ENCODE measurements around the gene GGT6. TPM values are rescaled to one million over a fixed set of nuclear protein-coding genes. Genes with fewer than 3 reads are reported as not detected.

GGT6 gene
- total RNA-seq, 1 donor from 2014 or later, result 6.6 TPM

- no peak for TF ChIP-seq CTCF (IDR thresholded peaks at IDR 0.05; ENCODE audit: insufficient read depth, low read length, severe bottlenecking)
- FAIRE-seq, result no peak
Observed at GRCh38 chr17:4573115-4573514, 12.7 kb upstream of the GGT6 start.

DNA sequence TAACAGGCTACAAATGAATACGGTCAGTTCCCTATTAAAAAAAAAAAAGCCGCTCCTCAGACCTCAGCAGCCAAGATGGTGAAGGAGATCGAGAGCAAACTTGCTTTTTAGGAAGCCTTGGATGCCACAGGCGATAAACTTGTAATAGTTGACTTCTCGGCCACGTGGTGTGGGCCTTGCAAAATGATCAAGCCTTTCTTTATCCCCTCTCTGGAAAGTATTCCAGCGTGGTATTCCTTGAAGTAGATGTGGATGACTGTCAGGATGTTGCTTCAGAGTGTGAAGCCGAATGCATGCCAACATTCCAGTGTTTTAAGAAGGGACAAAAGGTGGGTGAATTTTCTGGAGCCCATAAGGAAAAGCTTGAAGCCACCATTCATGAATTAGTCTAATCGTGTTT, 11.8 kb upstream of the GGT6 start:
- DNase-seq (ENCODE audit: low read depth) (no peak), FAIRE-seq (no peak)
- Histone ChIP-seq H3K4me3 (ENCODE audit: low read depth, low read length) (no peak overlapping the region), H3K36me3 (ENCODE audit: control insufficient read depth, insufficient read depth, low read length) (no peaks in the 10 kb centered on the region), H3K27me3 (ENCODE audit: control insufficient read depth, insufficient read depth, low read length) (no peaks in the 10 kb centered on the region)
- no peak for TF ChIP-seq CTCF (IDR thresholded peaks at IDR 0.05; ENCODE audit: insufficient read depth, low read length, severe bottlenecking)

More at GRCh38 chr17:4573115-4573514, 12.7 kb upstream of the GGT6 start:
- H3K4me3 ChIP-seq (ENCODE audit: low read depth, low read length), result no peak overlapping the region
- H3K27me3 ChIP-seq (ENCODE audit: control insufficient read depth, insufficient read depth, low read length), result no peaks in the 10 kb centered on the region
- DNase-seq (ENCODE audit: low read depth), result no peak
- H3K36me3 ChIP-seq (ENCODE audit: control insufficient read depth, insufficient read depth, low read length), result no peaks in the 10 kb centered on the region

- no peak for DNase-seq (ENCODE audit: low read depth)
- FAIRE-seq, result no peak
- Histone ChIP-seq H3K27me3 (ENCODE audit: control insufficient read depth, insufficient read depth, low read length) (no peaks in the 10 kb centered on the region), H3K36me3 (ENCODE audit: control insufficient read depth, insufficient read depth, low read length) (no peaks in the 10 kb centered on the region), H3K4me3 (ENCODE audit: low read depth, low read length) (no peak overlapping the region)
- no peak for TF ChIP-seq CTCF (IDR thresholded peaks at IDR 0.05; ENCODE audit: insufficient read depth, low read length, severe bottlenecking)
Observed at GRCh38 chr17:4569591-4569990, 9.2 kb upstream of the GGT6 start.

DNA sequence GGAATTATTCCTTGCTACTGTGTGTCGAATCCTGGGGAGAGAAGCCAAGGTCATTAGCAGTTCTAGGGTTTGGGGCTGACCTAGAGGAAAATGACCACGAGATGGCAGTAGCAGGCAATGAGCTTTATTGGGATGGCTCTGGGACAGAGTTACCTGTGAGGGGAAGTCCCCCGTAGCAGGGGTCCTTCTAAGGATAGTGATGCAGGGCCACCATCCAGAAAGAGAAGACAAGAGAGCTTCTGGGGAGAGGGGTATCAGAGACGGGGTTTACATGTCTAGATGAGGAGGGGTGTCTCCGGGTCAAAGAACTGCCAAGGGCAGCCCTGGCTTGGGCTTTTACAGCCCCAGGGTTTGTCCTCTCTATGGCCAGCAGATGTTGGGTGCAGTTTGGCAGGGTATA, 6.4 kb upstream of the GGT6 start:
- peak; percentile 51 for DNase-seq (ENCODE audit: low read depth)
- no peak for FAIRE-seq
- Histone ChIP-seq H3K4me3 (ENCODE audit: low read depth, low read length) (no peak overlapping the region), H3K27me3 (ENCODE audit: control insufficient read depth, insufficient read depth, low read length) (no peaks in the 10 kb centered on the region), H3K36me3 (ENCODE audit: control insufficient read depth, insufficient read depth, low read length) (no peaks in the 10 kb centered on the region)
- TF ChIP-seq CTCF (IDR thresholded peaks at IDR 0.05; ENCODE audit: insufficient read depth, low read length, severe bottlenecking), result peak; percentile 75

GRCh38 chr17:4565209-4566141, 5.1 kb upstream of the GGT6 start:
- DNase-seq (ENCODE audit: low read depth) (peak; percentile 67), FAIRE-seq (no peak)
- no peaks in the 10 kb centered on the region for H3K36me3 ChIP-seq (ENCODE audit: control insufficient read depth, insufficient read depth, low read length)
- peak; percentile 80 for TF ChIP-seq CTCF (IDR thresholded peaks at IDR 0.05; ENCODE audit: insufficient read depth, low read length, severe bottlenecking)
- H3K4me3 ChIP-seq (ENCODE audit: low read depth, low read length), result no peak overlapping the region
- no peaks in the 10 kb centered on the region for H3K27me3 ChIP-seq (ENCODE audit: control insufficient read depth, insufficient read depth, low read length)
